ENCODE measurements around the gene FZD1. TPM values are rescaled to one million over a fixed set of nuclear protein-coding genes. Genes with fewer than 3 reads are reported as not detected.

The FZD1 gene
- total and polyA plus RNA-seq, 8 donors: 1.8 to 12.9 (median 4.8) TPM

DNA sequence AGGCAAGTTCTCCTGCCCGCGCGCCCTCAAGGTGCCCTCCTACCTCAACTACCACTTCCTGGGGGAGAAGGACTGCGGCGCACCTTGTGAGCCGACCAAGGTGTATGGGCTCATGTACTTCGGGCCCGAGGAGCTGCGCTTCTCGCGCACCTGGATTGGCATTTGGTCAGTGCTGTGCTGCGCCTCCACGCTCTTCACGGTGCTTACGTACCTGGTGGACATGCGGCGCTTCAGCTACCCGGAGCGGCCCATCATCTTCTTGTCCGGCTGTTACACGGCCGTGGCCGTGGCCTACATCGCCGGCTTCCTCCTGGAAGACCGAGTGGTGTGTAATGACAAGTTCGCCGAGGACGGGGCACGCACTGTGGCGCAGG is 1.4 kb downstream of the FZD1 start:
- H3K27ac ChIP-seq: peak overlapping the region; percentile 83 to 98 (median 93)
- no peak for TF ChIP-seq POLR2A (IDR thresholded peaks at IDR 0.05)
- TF ChIP-seq, protein P1, sequence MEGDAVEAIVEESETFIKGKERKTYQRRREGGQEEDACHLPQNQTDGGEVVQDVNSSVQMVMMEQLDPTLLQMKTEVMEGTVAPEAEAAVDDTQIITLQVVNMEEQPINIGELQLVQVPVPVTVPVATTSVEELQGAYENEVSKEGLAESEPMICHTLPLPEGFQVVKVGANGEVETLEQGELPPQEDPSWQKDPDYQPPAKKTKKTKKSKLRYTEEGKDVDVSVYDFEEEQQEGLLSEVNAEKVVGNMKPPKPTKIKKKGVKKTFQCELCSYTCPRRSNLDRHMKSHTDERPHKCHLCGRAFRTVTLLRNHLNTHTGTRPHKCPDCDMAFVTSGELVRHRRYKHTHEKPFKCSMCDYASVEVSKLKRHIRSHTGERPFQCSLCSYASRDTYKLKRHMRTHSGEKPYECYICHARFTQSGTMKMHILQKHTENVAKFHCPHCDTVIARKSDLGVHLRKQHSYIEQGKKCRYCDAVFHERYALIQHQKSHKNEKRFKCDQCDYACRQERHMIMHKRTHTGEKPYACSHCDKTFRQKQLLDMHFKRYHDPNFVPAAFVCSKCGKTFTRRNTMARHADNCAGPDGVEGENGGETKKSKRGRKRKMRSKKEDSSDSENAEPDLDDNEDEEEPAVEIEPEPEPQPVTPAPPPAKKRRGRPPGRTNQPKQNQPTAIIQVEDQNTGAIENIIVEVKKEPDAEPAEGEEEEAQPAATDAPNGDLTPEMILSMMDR (IDR thresholded peaks at IDR 0.05): no peak
- TF ChIP-seq EP300 (IDR thresholded peaks at IDR 0.05): no peak
- no peak for TF ChIP-seq POLR2AphosphoS5 (IDR thresholded peaks at IDR 0.05)
- peak overlapping the region; percentile 66 to 90 (median 78) for H3K4me3 ChIP-seq
- peak in 1 of 2 donors; percentile 69 for DNase-seq
- intact Hi-C loops (cut with DNase I; ENCODE audit: low total_unique reads): no loop called here
- peaks cover 18 to 46% (median 37%) of the 10 kb centered on the region in 4 donors for H3K4me1 ChIP-seq
- no peaks in the 10 kb centered on the region for H3K36me3 ChIP-seq
- no peaks in the 10 kb centered on the region for H3K9me3 ChIP-seq
- 7 to 27% (median 15%) methylated on average over 17 to 31 of the region's 31 CpGs for WGBS, 5 donors
- no peaks in the 10 kb centered on the region for H3K27me3 ChIP-seq

DNA sequence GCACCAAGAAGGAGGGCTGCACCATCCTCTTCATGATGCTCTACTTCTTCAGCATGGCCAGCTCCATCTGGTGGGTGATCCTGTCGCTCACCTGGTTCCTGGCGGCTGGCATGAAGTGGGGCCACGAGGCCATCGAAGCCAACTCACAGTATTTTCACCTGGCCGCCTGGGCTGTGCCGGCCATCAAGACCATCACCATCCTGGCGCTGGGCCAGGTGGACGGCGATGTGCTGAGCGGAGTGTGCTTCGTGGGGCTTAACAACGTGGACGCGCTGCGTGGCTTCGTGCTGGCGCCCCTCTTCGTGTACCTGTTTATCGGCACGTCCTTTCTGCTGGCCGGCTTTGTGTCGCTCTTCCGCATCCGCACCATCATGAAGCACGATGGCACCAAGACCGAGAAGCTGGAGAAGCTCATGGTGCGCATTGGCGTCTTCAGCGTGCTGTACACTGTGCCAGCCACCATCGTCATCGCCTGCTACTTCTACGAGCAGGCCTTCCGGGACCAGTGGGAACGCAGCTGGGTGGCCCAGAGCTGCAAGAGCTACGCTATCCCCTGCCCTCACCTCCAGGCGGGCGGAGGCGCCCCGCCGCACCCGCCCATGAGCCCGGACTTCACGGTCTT is 1.9 kb downstream of the FZD1 start:
- Histone ChIP-seq H3K27me3 (no peaks in the 10 kb centered on the region), H3K9me3 (no peaks in the 10 kb centered on the region), H3K4me3 (peak overlapping the region; percentile 66 to 90 (median 78)), H3K27ac (peak overlapping the region in 3 of 5 donors; percentile 87 to 98 (median 95)), H3K36me3 (no peaks in the 10 kb centered on the region), H3K4me1 (peaks cover 18 to 46% (median 37%) of the 10 kb centered on the region in 4 donors)
- DNase-seq: peak in 1 of 2 donors; percentile 65
- TF ChIP-seq POLR2A (IDR thresholded peaks at IDR 0.05) (no peak), EP300 (IDR thresholded peaks at IDR 0.05) (no peak), POLR2AphosphoS5 (IDR thresholded peaks at IDR 0.05) (no peak)
- TF ChIP-seq, protein P1 (IDR thresholded peaks at IDR 0.05): no peak
- 56 to 72% (median 67%) methylated on average over 39 to 43 of the region's 43 CpGs for WGBS, 5 donors
- intact Hi-C loops (cut with DNase I; ENCODE audit: low total_unique reads): no loop called here

DNA sequence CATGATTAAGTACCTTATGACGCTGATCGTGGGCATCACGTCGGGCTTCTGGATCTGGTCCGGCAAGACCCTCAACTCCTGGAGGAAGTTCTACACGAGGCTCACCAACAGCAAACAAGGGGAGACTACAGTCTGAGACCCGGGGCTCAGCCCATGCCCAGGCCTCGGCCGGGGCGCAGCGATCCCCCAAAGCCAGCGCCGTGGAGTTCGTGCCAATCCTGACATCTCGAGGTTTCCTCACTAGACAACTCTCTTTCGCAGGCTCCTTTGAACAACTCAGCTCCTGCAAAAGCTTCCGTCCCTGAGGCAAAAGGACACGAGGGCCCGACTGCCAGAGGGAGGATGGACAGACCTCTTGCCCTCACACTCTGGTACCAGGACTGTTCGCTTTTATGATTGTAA is 2.5 kb downstream of the FZD1 start:
- Histone ChIP-seq H3K4me3 (peak overlapping the region; percentile 66 to 90 (median 78)), H3K36me3 (no peaks in the 10 kb centered on the region), H3K27me3 (no peaks in the 10 kb centered on the region), H3K9me3 (no peaks in the 10 kb centered on the region), H3K27ac (peak overlapping the region in 3 of 5 donors; percentile 87 to 98 (median 95)), H3K4me1 (peaks cover 18 to 46% (median 37%) of the 10 kb centered on the region in 4 donors)
- intact Hi-C loops (cut with DNase I; ENCODE audit: low total_unique reads): no loop called here
- 54 to 76% (median 64%) methylated on average over 19 to 20 of the region's 20 CpGs for WGBS, 5 donors
- no peak for DNase-seq
- TF ChIP-seq EP300 (IDR thresholded peaks at IDR 0.05) (no peak), POLR2A (IDR thresholded peaks at IDR 0.05) (no peak), POLR2AphosphoS5 (IDR thresholded peaks at IDR 0.05) (no peak)
- TF ChIP-seq, protein P1 (IDR thresholded peaks at IDR 0.05): no peak

DNA sequence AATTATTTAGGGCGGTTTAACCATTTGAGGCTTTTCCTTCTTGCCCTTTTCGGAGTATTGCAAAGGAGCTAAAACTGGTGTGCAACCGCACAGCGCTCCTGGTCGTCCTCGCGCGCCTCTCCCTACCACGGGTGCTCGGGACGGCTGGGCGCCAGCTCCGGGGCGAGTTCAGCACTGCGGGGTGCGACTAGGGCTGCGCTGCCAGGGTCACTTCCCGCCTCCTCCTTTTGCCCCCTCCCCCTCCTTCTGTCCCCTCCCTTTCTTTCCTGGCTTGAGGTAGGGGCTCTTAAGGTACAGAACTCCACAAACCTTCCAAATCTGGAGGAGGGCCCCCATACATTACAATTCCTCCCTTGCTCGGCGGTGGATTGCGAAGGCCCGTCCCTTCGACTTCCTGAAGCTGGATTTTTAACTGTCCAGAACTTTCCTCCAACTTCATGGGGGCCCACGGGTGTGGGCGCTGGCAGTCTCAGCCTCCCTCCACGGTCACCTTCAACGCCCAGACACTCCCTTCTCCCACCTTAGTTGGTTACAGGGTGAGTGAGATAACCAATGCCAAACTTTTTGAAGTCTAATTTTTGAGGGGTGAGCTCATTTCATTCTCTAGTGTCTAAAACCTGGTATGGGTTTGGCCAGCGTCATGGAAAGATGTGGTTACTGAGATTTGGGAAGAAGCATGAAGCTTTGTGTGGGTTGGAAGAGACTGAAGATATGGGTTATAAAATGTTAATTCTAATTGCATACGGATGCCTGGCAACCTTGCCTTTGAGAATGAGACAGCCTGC is 3.1 kb downstream of the FZD1 start:
- no peaks in the 10 kb centered on the region for H3K27me3 ChIP-seq
- H3K4me3 ChIP-seq: peak overlapping the region; percentile 66 to 90 (median 78)
- H3K4me1 ChIP-seq: peaks cover 18 to 46% (median 37%) of the 10 kb centered on the region in 4 donors
- H3K9me3 ChIP-seq: no peaks in the 10 kb centered on the region
- DNase-seq: peak in 1 of 2 donors; percentile 55
- H3K36me3 ChIP-seq: no peaks in the 10 kb centered on the region
- intact Hi-C loops (cut with DNase I; ENCODE audit: low total_unique reads): no loop called here
- 58 to 78% (median 69%) methylated on average over 27 to 29 of the region's 29 CpGs for WGBS, 5 donors
- peak overlapping the region in 3 of 5 donors; percentile 35 to 95 (median 87) for H3K27ac ChIP-seq
- TF ChIP-seq, protein P1 (IDR thresholded peaks at IDR 0.05): no peak
- TF ChIP-seq EP300 (IDR thresholded peaks at IDR 0.05) (no peak), POLR2A (IDR thresholded peaks at IDR 0.05) (no peak), POLR2AphosphoS5 (IDR thresholded peaks at IDR 0.05) (no peak)
